Keratinocyte (primary cell): ENCODE measurements around the gene CRYL1.

Source experiments
- CTCF ChIP-seq, 3 experiments: IDR thresholded peaks in 1 of 3; conservative IDR thresholded peaks in 1 of 3; optimal IDR thresholded peaks in 1 of 3; 2 replicates in 2 of 3; 3 replicates in 1 of 3; pipeline versions ENCODE3 to v1.5.1; 2011; ENCODE audit warnings: low read length in 3 of 3, mild to moderate bottlenecking in 3 of 3, moderate library complexity in 2 of 3, control low read depth in 1 of 3, inconsistent platforms in 1 of 3; ENCODE audit not compliant: insufficient read depth in 2 of 3; ENCODE audit errors: extremely low read depth in 1 of 3
- EZH2 ChIP-seq: IDR thresholded peaks from one replicate; pipeline ENCODE4 v1.6.1; 2012; ENCODE audit warnings: inconsistent platforms, mild to moderate bottlenecking, low read length, moderate library complexity

GRCh38 chr13:20414546-20415305, 110.9 kb downstream of the CRYL1 start:
- no peak for TF ChIP-seq CTCF (optimal IDR thresholded peaks at IDR 0.05 in 1 of 3, IDR thresholded peaks at IDR 0.05 in 1 of 3, conservative IDR thresholded peaks at IDR 0.05 in 1 of 3; ENCODE audit: extremely low read depth in 1 of 3, insufficient read depth in 2 of 3, low read length in 3 of 3)
- no peak for TF ChIP-seq EZH2
